GM18868 (cell line): ENCODE measurements around the gene DMTF1.
"Not testable (repeated sequence)": the region's sequence is repeated elsewhere in the genome, so short reads cannot be mapped to it uniquely, and the experiment has no call there.

ENCODE experiments used
- ATAC-seq: cut with Tn5 transposase; IDR thresholded peaks from one replicate; pipeline ENCODE4 v1.9.1; 2021; ENCODE audit warnings: mild to moderate bottlenecking, moderate library complexity; ENCODE audit not compliant: unreplicated experiment

Gene DMTF1

DNA sequence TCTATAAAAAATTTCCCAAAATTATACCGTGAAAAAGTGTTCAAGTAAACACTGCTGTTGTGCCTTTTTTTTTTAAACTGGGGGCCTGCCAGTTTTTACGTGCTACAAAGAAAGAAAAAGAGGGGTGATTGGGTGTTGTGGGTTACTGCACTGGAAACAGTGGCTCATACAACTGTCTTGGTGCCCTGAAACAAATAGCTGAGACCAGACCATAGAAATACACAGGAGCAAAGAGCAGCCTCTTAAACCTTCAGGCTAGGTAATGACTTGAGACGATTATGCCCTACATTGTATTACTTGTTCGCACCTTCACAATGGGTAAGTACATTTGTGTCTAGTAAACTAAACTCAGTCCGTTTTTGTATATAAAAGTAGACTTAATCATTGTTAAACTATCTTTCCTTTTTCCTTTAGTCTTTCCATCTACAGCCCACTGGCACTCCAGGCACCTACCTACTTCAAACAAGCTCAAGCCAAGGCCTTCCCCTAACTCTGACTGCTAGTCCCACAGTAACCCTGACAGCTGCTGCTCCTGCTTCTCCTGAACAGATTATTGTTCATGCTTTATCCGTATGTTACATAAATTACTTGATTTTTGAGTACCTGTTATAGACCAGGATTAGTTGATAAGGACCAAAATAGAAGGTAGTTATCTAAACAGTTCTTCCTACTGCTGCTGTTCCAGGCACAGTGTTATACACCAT lies 40.7 kb downstream of the DMTF1 start:
- no peak for ATAC-seq

- no peak for ATAC-seq
Measured at GRCh38 chr7:87193912-87194311, 41.7 kb downstream of the DMTF1 start.

DNA sequence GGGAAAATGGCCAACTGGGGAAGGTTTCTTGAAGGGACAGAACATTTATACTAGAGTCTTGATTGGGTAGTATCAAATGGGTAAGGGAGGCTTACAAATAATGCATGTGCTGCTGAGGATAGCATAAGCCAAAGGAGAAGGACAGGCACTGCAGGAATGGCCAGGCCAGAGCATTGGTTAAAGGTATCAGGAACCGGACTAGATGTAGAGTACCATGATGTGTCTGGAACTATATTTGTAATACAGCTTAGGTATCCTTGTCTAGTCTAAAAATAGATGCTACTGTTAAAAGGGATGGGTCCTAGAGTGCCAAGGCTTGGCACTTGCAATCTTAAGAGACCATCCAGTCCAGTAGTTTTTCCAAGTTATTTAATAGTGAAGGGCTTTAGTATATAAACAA lies 47.0 kb downstream of the DMTF1 start:
- ATAC-seq: no peak

GRCh38 chr7:87199700-87200450 lies 47.6 kb downstream of the DMTF1 start:
- ATAC-seq: no peak

DNA sequence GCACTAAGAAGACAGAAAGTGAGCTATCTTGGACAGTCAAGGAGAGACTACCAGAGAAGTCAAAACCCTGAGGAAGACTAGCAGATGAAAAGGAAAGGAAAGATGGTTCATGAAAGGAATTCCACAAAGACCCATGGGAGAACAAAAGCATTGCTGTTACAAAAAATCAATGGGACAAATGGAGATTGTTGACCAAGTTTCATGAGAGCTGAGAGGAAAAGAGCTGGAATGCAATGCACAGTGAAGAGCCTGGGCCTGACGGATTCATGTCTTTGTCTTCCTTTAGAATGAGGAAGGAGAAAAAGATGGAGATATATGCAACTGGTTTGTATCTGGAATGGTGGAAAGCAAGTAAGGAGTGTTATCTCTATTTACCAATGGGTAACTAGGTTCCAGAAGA lies 50.0 kb downstream of the DMTF1 start:
- no peak for ATAC-seq

GRCh38 chr7:87202705-87203104 lies 50.5 kb downstream of the DMTF1 start:
- no peak for ATAC-seq

DNA sequence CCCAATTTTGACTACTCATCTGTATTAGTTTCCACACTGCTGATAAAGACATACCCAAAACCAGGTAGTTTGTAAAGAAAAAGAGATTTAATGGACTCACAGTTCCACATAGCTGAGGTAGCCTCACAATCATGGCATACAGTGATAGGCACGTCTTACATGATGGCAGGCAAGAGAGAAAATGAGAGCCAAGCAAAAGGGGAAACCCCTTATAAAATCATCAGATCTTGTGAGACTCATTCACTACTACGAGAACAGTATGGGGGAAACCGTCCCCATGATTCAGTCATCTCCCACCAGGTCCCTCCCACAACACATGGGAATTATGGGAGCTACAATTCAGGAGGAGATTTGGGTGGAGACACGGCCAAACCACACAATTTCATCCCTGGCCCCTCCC lies 51.7 kb downstream of the DMTF1 start:
- not testable (repeated sequence) for ATAC-seq

DNA sequence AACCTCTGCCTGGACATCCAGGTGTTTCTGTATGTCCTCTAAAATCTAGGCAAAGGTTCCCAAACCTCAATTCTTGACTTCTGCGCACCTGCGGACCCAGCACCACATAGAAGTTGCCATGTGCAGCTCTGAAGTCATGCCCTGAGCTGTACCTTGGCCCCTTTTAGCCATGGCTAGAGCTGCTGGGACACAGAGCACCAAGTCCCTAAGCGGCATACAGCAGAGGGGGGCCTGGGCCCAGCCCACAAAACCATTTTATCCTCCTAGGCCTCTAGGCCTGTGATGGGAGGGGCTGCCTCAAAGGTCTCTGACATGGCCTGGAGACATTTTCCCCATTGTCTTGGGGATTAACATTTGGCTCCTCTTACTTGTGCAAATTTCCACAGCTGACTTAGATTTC lies 52.7 kb downstream of the DMTF1 start:
- ATAC-seq: no peak

GRCh38 chr7:87205701-87206100 lies 53.4 kb downstream of the DMTF1 start:
- not testable (repeated sequence) for ATAC-seq

DNA sequence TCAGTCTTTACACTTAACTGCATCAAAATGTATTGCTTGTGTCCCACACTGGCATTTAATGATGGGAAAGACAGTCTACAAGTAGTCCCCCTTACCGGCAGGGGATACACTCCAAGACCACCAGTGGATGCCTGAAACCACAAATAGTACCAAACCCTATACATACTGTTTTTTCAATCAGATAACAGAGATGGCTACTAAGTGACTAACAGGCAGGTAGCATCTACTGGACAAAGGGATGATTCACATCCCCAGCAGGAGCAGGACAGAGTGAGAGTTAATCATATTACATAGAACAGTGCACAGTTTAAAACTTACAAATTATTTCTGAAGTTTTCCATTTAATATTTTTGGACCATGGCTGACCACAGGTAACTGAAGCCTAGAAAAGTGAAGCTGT lies 54.1 kb downstream of the DMTF1 start:
- ATAC-seq: no peak

DNA sequence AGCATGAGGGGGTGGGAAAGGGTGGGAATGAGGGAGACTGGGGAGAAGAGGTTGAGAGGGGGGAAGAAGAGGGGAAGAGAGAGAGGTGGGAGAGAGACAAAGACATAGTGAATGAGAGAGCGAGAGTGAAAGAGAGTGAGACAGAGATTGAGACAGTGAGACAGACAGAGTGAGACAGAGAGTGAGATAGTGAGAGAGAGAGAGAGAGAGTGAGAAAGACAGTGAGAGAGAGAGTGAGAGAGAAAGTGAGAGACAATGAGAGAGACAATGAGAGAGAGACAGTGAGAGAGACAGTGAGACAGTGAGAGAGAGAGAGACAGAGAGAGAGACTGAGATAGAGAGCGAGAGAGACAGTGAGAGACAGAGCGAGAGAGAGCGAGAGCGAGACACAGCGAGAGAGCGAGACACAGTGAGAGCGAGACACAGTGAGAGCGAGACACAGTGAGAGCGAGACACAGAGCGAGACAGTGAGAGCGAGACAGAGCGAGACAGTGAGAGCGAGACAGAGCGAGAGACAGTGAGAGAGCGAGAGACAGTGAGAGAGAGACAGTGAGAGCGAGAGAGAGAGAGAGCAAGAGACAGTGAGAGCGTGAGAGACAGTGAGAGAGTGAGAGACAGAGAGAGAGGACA lies 57.2 kb downstream of the DMTF1 start:
- no peak for ATAC-seq

- no peak for ATAC-seq
Measured at GRCh38 chr7:87210506-87210905, 58.3 kb downstream of the DMTF1 start.

DNA sequence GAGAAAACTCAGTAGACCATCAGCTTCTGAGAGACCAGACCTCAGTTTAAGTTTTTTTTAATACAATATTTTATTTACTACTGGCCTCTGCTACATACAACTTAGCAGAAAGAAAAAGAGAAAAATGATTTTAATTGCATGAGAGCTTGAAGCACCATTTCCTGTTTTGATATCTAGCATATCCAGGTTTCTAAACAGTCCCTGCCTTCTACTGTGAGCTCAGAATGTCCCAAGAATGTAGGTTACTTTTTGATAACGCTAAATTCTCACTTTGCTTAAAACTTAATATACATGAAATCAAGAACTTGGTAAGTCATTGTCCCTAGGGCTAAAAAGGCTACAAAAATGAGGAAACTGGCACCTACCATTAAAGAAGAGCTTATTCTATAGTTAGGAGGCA lies 60.2 kb downstream of the DMTF1 start:
- no peak for ATAC-seq

- ATAC-seq: no peak
Measured at GRCh38 chr7:87213252-87213651, 61.0 kb downstream of the DMTF1 start.

GRCh38 chr7:87213811-87214210 lies 61.6 kb downstream of the DMTF1 start:
- no peak for ATAC-seq

DNA sequence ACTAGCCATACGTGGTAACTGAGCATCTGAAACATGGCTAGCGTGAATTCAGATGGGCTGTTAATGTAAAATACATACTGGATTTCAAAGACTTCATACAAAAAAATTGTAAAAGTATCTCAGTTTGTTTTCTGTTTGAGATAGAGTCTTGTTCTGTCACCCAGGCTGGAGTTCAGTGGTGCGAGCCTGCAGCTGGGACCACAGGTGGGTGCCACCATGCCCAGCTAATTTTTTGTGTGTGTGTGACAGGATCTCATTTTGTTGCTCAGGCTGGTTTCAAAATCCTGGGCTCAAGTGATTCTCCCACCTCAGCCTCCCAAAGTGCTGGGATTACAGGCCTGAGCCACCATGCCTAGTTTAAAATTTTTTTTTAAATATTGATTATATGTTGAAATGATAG lies 62.8 kb downstream of the DMTF1 start:
- no peak for ATAC-seq

- peak; percentile 58 for ATAC-seq
Measured at GRCh38 chr7:87216701-87217508, 64.7 kb downstream of the DMTF1 start.

DNA sequence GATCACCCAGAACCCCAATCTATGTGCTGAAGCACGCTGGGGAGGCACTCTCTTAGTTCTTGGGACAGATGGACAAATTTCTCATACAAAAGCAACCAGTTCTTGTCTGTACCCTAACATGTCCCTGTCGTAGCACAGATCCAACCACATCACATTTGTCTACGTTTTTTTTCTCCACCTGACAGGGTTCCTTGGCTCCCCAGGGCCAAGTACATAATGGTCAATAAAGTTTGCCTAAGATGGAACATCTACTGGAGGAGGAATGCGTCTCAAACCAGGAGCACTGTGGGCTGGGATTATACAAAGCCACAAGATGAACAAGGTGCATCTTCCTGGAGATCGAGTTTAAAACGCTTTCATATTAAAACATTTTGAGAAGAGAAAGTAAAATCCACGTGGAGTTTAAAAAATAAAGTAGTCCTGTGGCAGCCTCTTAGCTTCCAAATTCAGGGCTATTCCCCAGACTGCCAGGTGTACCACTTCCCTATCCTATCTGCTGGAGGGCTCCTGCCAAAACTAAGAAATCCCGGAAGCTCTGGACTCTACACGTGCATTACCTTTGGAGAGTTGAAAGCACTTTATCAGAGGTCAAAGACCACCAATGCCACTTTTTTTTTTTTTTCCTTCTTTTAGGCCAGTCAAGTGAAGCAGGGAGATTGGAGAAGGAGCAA lies 65.9 kb downstream of the DMTF1 start:
- ATAC-seq: no peak

DNA sequence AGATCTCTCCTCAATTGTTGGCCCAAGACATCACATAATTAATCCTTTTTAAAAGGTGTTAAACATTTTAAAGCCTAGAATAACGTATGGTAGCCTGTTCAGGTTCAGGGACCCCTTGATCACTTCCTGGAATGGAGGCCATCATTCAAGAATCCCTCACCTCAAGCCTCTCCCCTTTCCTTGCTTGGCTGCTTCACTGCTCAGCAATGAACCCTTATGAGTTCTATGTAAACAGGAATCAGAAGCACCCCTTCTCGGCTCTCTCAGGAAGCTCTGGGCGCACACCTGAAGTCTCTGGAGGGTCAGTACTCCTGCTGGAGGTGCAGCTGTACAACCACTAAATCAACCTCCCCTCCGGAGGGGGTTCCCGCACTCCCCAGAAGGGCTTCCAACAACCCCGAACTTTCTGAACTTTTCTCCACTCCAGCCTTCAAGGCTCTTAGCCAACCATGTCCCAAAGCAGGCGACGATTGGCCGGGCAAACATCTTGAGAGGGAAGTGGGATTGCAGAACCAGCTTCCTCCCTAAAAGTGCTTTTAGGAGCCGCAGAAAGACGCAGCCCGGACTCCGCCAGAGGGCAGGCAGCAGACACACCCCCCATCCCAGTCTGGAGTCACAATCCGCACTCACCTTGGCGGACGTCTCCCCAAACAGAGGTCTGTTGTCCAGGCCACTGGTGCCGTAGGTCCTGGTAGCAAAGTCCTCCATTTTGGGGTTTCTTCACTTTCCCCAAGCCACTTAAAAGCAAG lies 66.7 kb downstream of the DMTF1 start:
- no peak for ATAC-seq

DNA sequence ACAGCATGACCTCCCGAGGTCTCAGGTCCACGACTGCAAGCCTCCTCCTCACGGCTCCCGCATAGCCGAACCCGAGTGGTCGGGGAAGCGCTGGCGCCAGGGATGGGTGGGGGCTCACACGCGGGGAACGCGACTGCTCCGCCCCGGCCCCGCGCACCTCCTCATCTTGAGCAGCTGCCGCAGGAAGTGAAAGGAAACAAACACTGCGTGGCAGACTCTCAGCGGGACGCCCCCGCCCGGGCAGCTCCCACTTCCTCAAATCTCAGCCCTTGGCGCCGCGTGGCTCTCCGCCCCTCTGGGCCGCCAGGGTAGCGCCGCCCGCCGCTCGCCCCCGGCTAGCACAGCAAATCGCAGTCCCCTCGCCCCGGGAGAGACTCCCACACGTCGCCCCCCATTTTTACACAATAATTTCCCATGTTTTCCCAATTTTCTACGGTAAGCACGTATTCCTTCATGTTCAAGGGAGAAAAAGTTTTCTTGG lies 67.3 kb downstream of the DMTF1 start, which contains the start of gene TMEM243:
TSS of gene TMEM243 (minus strand) at position 188 of the 481 bp plus-strand sequence. CDS start 229 bp downstream, outside the sequence.
- ATAC-seq: peak; percentile 42
